ENCODE measurements around the gene ATP13A2.
A peak's percentile ranks its signal among the peaks of the same experiment; 100 is the strongest.
"Not testable (repeated sequence)": the region's sequence is repeated elsewhere in the genome, so short reads cannot be mapped to it uniquely, and the experiment has no call there.

ATP13A2 gene

GRCh38 chr1:16961297-16962133, 50.2 kb downstream of the ATP13A2 start:
- DNase-seq (ENCODE audit: low read depth), result no peak

- DNase-seq (ENCODE audit: low read depth), result peak; percentile 38
Measured at GRCh38 chr1:16960560-16961296, 51.0 kb downstream of the ATP13A2 start.

GRCh38 chr1:16958475-16958874, 53.3 kb downstream of the ATP13A2 start:
- no peak for DNase-seq (ENCODE audit: low read depth)

- no peak for DNase-seq (ENCODE audit: low read depth)
Measured at GRCh38 chr1:16957731-16958130, 54.0 kb downstream of the ATP13A2 start.

- DNase-seq (ENCODE audit: low read depth), result no peak
Measured at GRCh38 chr1:16956775-16957174, 55.0 kb downstream of the ATP13A2 start.

- DNase-seq (ENCODE audit: low read depth), result no peak
Measured at GRCh38 chr1:16955186-16955585, 56.5 kb downstream of the ATP13A2 start.

- no peak for DNase-seq (ENCODE audit: low read depth)
Measured at GRCh38 chr1:16954579-16954978, 57.1 kb downstream of the ATP13A2 start.

GRCh38 chr1:16952376-16952775, 59.4 kb downstream of the ATP13A2 start:
- not testable (repeated sequence) for DNase-seq (ENCODE audit: low read depth)

- not testable (repeated sequence) for DNase-seq (ENCODE audit: low read depth)
Measured at GRCh38 chr1:16949026-16949425, 62.7 kb downstream of the ATP13A2 start.

GRCh38 chr1:16948282-16948891, 63.3 kb downstream of the ATP13A2 start:
- not testable (repeated sequence) for DNase-seq (ENCODE audit: low read depth)

- no peak for DNase-seq (ENCODE audit: low read depth)
Measured at GRCh38 chr1:16946646-16947045, 65.1 kb downstream of the ATP13A2 start.

GRCh38 chr1:16946185-16946584, 65.5 kb downstream of the ATP13A2 start:
- not testable (repeated sequence) for DNase-seq (ENCODE audit: low read depth)

- DNase-seq (ENCODE audit: low read depth), result not testable (repeated sequence)
Measured at GRCh38 chr1:16945512-16945911, 66.2 kb downstream of the ATP13A2 start.

GRCh38 chr1:16944038-16944437, 67.7 kb downstream of the ATP13A2 start:
- no peak for DNase-seq (ENCODE audit: low read depth)

- DNase-seq (ENCODE audit: low read depth), result not testable (repeated sequence)
Measured at GRCh38 chr1:16939386-16940180, 72.1 kb downstream of the ATP13A2 start.

GRCh38 chr1:16938351-16939321, 73.1 kb downstream of the ATP13A2 start:
- no peak for DNase-seq (ENCODE audit: low read depth)

GRCh38 chr1:16936580-16936979, 75.1 kb downstream of the ATP13A2 start:
- DNase-seq (ENCODE audit: low read depth), result not testable (repeated sequence)

Data from CMK (cell line).